DND-41 (cell line): Measurements from ENCODE around the gene IMPDH2.
A peak's percentile ranks its signal among the peaks of the same experiment; 100 is the strongest.

Experiments used
- ATAC-seq: fragments of 200-7000 bp; cut with Tn5 transposase; 3 replicates; pipeline ENCODE4 v1.9.1; 2021; ENCODE audit warnings: low read depth; ENCODE audit not compliant: insufficient read depth
- DNase-seq: peaks from one replicate; pipeline ENCODE4 v3.0.0-alpha.2; 2020
- H2AFZ ChIP-seq: 2 replicates; pipeline ENCODE4 v1.6.0; 2012; ENCODE audit warnings: low read depth, low read length
- H3K27ac ChIP-seq: 2 replicates; pipeline ENCODE4 v1.5.1; 2012; ENCODE audit warnings: low read length, inconsistent platforms
- H3K27me3 ChIP-seq: fragments of 200-600 bp; sonication (generic); 2 replicates; pipeline ENCODE4 v1.6.0; 2012; ENCODE audit warnings: low read length, mild to moderate bottlenecking, inconsistent platforms; ENCODE audit not compliant: insufficient read depth, poor library complexity
- H3K36me3 ChIP-seq: 2 replicates; pipeline ENCODE4 v1.5.1; 2012; ENCODE audit warnings: low read length, inconsistent platforms; ENCODE audit not compliant: insufficient read depth
- H3K4me1 ChIP-seq: 2 replicates; pipeline ENCODE4 v1.5.1; 2012; ENCODE audit warnings: mild to moderate bottlenecking, low read length; ENCODE audit not compliant: insufficient read depth
- H3K4me2 ChIP-seq: 2 replicates; pipeline ENCODE4 v1.6.0; 2012; ENCODE audit warnings: mild to moderate bottlenecking, moderate library complexity, low read length, inconsistent platforms; ENCODE audit not compliant: insufficient read depth
- H3K4me3 ChIP-seq, 2 experiments: fragments of 200-600 bp in 1 of 2; shearing (Covaris generic) in 1 of 2; 2 replicates each; pipeline ENCODE4 v1.5.1; 2012 to 2016; ENCODE audit warnings: inconsistent platforms in 2 of 2, low read length in 2 of 2, mild to moderate bottlenecking in 2 of 2, low read depth in 1 of 2, moderate library complexity in 1 of 2
- H3K79me2 ChIP-seq: 2 replicates; pipeline ENCODE4 v1.6.0; 2012; ENCODE audit warnings: low read length, inconsistent platforms; ENCODE audit not compliant: insufficient read depth
- H3K9ac ChIP-seq: 2 replicates; pipeline ENCODE4 v1.6.0; 2012; ENCODE audit warnings: low read depth, mild to moderate bottlenecking, inconsistent platforms, low read length, moderate library complexity
- H3K9me3 ChIP-seq: 2 replicates; pipeline ENCODE4 v1.5.1; 2012; ENCODE audit warnings: low read length, moderate library complexity, mild to moderate bottlenecking, inconsistent platforms; ENCODE audit not compliant: insufficient read depth, severe bottlenecking
- H4K20me1 ChIP-seq: 2 replicates; pipeline ENCODE4 v1.6.0; 2012; ENCODE audit warnings: low read length; ENCODE audit not compliant: insufficient read depth
- CTCF ChIP-seq: IDR thresholded peaks from 2 replicates; pipeline ENCODE4 v1.5.1; 2012; ENCODE audit warnings: borderline replicate concordance, low read length, moderate library complexity, mild to moderate bottlenecking; ENCODE audit not compliant: poor library complexity, severe bottlenecking; ENCODE audit errors: extremely low read depth
- EZH2 ChIP-seq: IDR thresholded peaks from 3 replicates; pipeline ENCODE4 v1.6.1; 2012; ENCODE audit warnings: borderline replicate concordance, low read depth, mild to moderate bottlenecking, moderate library complexity, low read length, inconsistent platforms; ENCODE audit not compliant: severe bottlenecking

IMPDH2 gene

GRCh38 chr3:49032646-49033304, 3.6 kb upstream of the IMPDH2 start:
- no peak overlapping the region for H2AFZ ChIP-seq
- H3K27ac ChIP-seq = no peak overlapping the region
- peaks cover 78% of the 10 kb centered on the region for H3K36me3 ChIP-seq
- H3K79me2 ChIP-seq = peaks cover 22% of the 10 kb centered on the region
- H3K4me1 ChIP-seq = peaks cover 18% of the 10 kb centered on the region
- H4K20me1 ChIP-seq = 0 out of 2 replicates have a peak, but pooled peaks cover 3% of the 10 kb centered on the region
- H3K4me3 ChIP-seq = no peak overlapping the region
- H3K27me3 ChIP-seq = no peaks in the 10 kb centered on the region
- no peaks in the 10 kb centered on the region for H3K9me3 ChIP-seq
- no peak overlapping the region for H3K9ac ChIP-seq
- ATAC-seq = no peak
- no peak for DNase-seq
- no peak for TF ChIP-seq EZH2
- TF ChIP-seq CTCF = no peak
- H3K4me2 ChIP-seq = no peak overlapping the region

- no peak overlapping the region for H2AFZ ChIP-seq
- H3K4me1 ChIP-seq = peaks cover 41% of the 10 kb centered on the region
- no peak for DNase-seq
- no peak overlapping the region for H3K9ac ChIP-seq
- peaks cover 39% of the 10 kb centered on the region for H3K79me2 ChIP-seq
- H3K36me3 ChIP-seq = peaks cover 79% of the 10 kb centered on the region
- H3K27ac ChIP-seq = no peak overlapping the region
- H3K4me2 ChIP-seq = no peak overlapping the region
- no peaks in the 10 kb centered on the region for H3K9me3 ChIP-seq
- H4K20me1 ChIP-seq = peaks cover 8% of the 10 kb centered on the region; the same call in 1 of the 2 replicates
- no peak overlapping the region for H3K4me3 ChIP-seq
- no peaks in the 10 kb centered on the region for H3K27me3 ChIP-seq
- no peak for ATAC-seq
- no peak for TF ChIP-seq EZH2
- TF ChIP-seq CTCF = no peak
Measured at GRCh38 chr3:49030321-49030720, 1.1 kb upstream of the IMPDH2 start.

- H3K4me2 ChIP-seq = peak overlapping the region; percentile 86
- no peak for TF ChIP-seq CTCF
- no peak for TF ChIP-seq EZH2
- H3K27ac ChIP-seq = peak overlapping the region; percentile 70
- DNase-seq (no peak), ATAC-seq (no peak)
- peak overlapping the region; percentile 76 for H2AFZ ChIP-seq
- H3K36me3 ChIP-seq = peaks cover 79% of the 10 kb centered on the region
- H3K4me1 ChIP-seq = peaks cover 49% of the 10 kb centered on the region
- H3K79me2 ChIP-seq = peaks cover 47% of the 10 kb centered on the region
- no peaks in the 10 kb centered on the region for H3K27me3 ChIP-seq
- H3K9me3 ChIP-seq = no peaks in the 10 kb centered on the region
- peaks cover 15% of the 10 kb centered on the region; the same call in 1 of the 2 replicates for H4K20me1 ChIP-seq
- peak overlapping the region in 1 of 2 experiments; percentile 79; a peak in 2 of 4 replicates for H3K4me3 ChIP-seq
- H3K9ac ChIP-seq = peak overlapping the region; percentile 87
Measured at GRCh38 chr3:49029563-49029884, 326 bp upstream of the IMPDH2 start.

- TF ChIP-seq CTCF (no peak), EZH2 (no peak)
- ATAC-seq = no peak
- H3K36me3 ChIP-seq = peaks cover 82% of the 10 kb centered on the region
- peak overlapping the region; percentile 87 for H3K9ac ChIP-seq
- peak overlapping the region; percentile 88 for H3K27ac ChIP-seq
- peak overlapping the region; percentile 86 for H3K4me2 ChIP-seq
- H3K9me3 ChIP-seq = no peaks in the 10 kb centered on the region
- peaks cover 17% of the 10 kb centered on the region; the same call in 1 of the 2 replicates for H4K20me1 ChIP-seq
- H3K4me1 ChIP-seq = peaks cover 62% of the 10 kb centered on the region
- H3K27me3 ChIP-seq = no peaks in the 10 kb centered on the region
- H2AFZ ChIP-seq = no peak overlapping the region
- H3K4me3 ChIP-seq = peak overlapping the region; percentile 67 to 79; a peak in 3 of 4 replicates
- no peak for DNase-seq
- peaks cover 59% of the 10 kb centered on the region for H3K79me2 ChIP-seq
Measured at GRCh38 chr3:49028298-49028672, 913 bp downstream of the IMPDH2 start.
